HG02885 (cell line): ENCODE measurements around the gene ABI3BP.
"Not testable (repeated sequence)": the region's sequence is repeated elsewhere in the genome, so short reads cannot be mapped to it uniquely, and the experiment has no call there.

Experiments used
- ATAC-seq: cut with Tn5 transposase; IDR thresholded peaks from one replicate; pipeline ENCODE4 v1.9.1; 2021; ENCODE audit warnings: mild to moderate bottlenecking; ENCODE audit not compliant: unreplicated experiment, poor library complexity

The ABI3BP gene

GRCh38 chr3:100993309-100993708 lies at the start of gene ABI3BP:
ABI3BP (minus strand) TSS chr3:100993421; CDS start chr3:100993384, 37 bp downstream.
- no peak for ATAC-seq

GRCh38 chr3:101039285-101039684 lies 46.1 kb upstream of the ABI3BP start:
- ATAC-seq: no peak

- peak; percentile 33 for ATAC-seq
Observed at GRCh38 chr3:101038880-101039279, 45.7 kb upstream of the ABI3BP start.

- ATAC-seq: peak; percentile 71
Observed at GRCh38 chr3:101038393-101038792, 45.2 kb upstream of the ABI3BP start.

GRCh38 chr3:101037613-101038012 lies 44.4 kb upstream of the ABI3BP start:
- no peak for ATAC-seq

- ATAC-seq: no peak
Observed at GRCh38 chr3:101036676-101037075, 43.5 kb upstream of the ABI3BP start.

GRCh38 chr3:101036213-101036618 lies 43.0 kb upstream of the ABI3BP start:
- ATAC-seq: no peak

GRCh38 chr3:101027286-101027685 lies 34.1 kb upstream of the ABI3BP start:
- no peak for ATAC-seq

- ATAC-seq: no peak
Observed at GRCh38 chr3:101026881-101027280, 33.7 kb upstream of the ABI3BP start.

GRCh38 chr3:101026244-101026643 lies 33.0 kb upstream of the ABI3BP start:
- no peak for ATAC-seq

GRCh38 chr3:101020351-101021015 lies 27.3 kb upstream of the ABI3BP start:
- ATAC-seq: no peak

- ATAC-seq: no peak
Observed at GRCh38 chr3:101017017-101017416, 23.8 kb upstream of the ABI3BP start.

- not testable (repeated sequence) for ATAC-seq
Observed at GRCh38 chr3:101012312-101012711, 19.1 kb upstream of the ABI3BP start.

GRCh38 chr3:101011136-101011535 lies 17.9 kb upstream of the ABI3BP start:
- ATAC-seq: no peak

- ATAC-seq: no peak
Observed at GRCh38 chr3:101010296-101010695, 17.1 kb upstream of the ABI3BP start.

GRCh38 chr3:101009386-101009785 lies 16.2 kb upstream of the ABI3BP start:
- no peak for ATAC-seq

GRCh38 chr3:100999160-100999559 lies 5.9 kb upstream of the ABI3BP start:
- ATAC-seq: no peak

- no peak for ATAC-seq
Observed at GRCh38 chr3:100994809-100995208, 1.6 kb upstream of the ABI3BP start.

GRCh38 chr3:100994187-100994586 lies 966 bp upstream of the ABI3BP start:
- no peak for ATAC-seq

- no peak for ATAC-seq
Observed at GRCh38 chr3:100992231-100993012, 799 bp downstream of the ABI3BP start.

- ATAC-seq: no peak
Observed at GRCh38 chr3:100988080-100988479, 5.1 kb downstream of the ABI3BP start.

GRCh38 chr3:100984308-100984707 lies 8.9 kb downstream of the ABI3BP start:
- ATAC-seq: no peak
